ENCODE measurements around the gene GORASP2.

- no peak for TF ChIP-seq EZH2 (IDR thresholded peaks at IDR 0.05)
- TF ChIP-seq, protein P1, sequence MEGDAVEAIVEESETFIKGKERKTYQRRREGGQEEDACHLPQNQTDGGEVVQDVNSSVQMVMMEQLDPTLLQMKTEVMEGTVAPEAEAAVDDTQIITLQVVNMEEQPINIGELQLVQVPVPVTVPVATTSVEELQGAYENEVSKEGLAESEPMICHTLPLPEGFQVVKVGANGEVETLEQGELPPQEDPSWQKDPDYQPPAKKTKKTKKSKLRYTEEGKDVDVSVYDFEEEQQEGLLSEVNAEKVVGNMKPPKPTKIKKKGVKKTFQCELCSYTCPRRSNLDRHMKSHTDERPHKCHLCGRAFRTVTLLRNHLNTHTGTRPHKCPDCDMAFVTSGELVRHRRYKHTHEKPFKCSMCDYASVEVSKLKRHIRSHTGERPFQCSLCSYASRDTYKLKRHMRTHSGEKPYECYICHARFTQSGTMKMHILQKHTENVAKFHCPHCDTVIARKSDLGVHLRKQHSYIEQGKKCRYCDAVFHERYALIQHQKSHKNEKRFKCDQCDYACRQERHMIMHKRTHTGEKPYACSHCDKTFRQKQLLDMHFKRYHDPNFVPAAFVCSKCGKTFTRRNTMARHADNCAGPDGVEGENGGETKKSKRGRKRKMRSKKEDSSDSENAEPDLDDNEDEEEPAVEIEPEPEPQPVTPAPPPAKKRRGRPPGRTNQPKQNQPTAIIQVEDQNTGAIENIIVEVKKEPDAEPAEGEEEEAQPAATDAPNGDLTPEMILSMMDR (IDR thresholded peaks at IDR 0.05): peak; percentile 38
- no peak for TF ChIP-seq EZH2phosphoT487 (IDR thresholded peaks at IDR 0.05)
Observed at GRCh38 chr2:170966648-170967396, 37.8 kb downstream of the GORASP2 start.

Data from neural progenitor cell (in vitro differentiated cells).